Hematopoietic multipotent progenitor cell treated with erythropoietin and hydrocortisone succinate and interleukin-3 and kit ligand, for 4 days (in vitro differentiated cells): ENCODE measurements around the gene SBDS.
"Not testable (repeated sequence)": the region's sequence is repeated elsewhere in the genome, so short reads cannot be mapped to it uniquely, and the experiment has no call there.

ENCODE experiments used
- DNase-seq: peaks from one replicate; pipeline ENCODE4 v3.0.0-alpha.2; 2015

SBDS gene

GRCh38 chr7:66995050-66995776 lies at the start of gene SBDS:
SBDS (minus strand) TSS chr7:66995586; CDS start chr7:66995417, 169 bp downstream.
- DNase-seq = peak; percentile 99

DNA sequence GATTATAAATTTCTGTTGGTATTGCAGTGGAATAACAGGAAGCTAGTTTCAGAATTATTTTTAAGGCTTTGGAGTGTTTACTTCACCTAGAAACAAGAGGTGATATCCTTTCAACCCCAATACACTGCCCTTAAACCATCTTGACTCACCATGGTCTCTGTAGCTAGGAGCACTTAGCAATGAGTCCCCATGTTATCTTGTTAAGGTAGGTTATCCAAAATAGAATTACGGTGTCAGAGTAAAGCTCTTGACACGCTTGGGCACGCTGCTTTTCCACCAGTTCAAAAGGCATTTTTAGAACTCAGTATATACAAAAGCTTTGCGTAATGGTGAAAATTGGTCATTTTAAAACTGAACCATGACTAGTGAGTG lies 48.2 kb upstream of the SBDS start:
- not testable (repeated sequence) for DNase-seq

GRCh38 chr7:67042781-67043558 lies 47.6 kb upstream of the SBDS start:
- DNase-seq = peak; percentile 67

GRCh38 chr7:67040832-67041231 lies 45.4 kb upstream of the SBDS start:
- DNase-seq = not testable (repeated sequence)

DNA sequence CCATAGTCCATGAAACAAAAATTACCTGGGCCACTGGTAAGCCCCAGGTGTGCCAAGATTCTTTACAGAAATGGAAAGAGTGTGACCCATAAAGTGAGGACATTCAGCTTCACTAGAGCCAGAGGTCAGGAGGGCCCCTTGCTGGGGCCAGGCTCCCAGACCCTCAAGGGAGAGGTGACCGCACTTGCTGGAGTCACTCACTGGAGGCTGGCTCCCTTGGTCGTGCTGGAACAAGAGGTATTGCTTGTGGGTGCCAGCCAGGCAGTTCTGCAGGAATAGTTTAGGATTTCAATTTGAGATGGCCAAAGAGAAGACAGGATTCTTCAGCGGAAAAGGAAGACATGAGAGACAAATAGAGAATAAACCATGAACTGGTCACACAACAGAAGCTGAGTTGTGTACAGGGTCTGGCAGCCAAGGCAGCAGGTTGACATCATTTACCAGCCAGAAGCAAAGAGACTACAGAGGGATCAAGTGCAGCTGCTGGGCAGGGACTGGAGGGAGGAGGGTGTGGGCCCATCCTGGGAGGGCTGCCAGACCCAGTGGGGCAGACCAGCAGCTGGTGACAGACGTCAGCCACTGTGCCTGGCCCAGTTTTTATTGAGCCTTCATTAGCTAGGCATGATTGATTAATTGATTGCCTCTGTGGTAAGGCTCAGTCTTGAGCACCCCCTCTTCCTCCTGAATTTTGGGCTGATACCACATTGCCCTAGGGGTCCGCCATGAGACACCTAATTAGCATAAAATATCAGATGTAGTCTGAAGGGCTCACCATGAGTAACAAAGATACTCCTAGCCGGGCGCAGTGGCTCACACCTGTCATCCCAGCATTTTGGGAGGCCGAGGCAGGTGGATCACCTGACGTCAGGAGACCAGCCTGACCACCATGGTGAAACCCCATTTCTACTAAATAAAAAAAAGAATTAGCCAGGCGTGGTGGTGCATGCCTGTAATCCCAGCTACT lies 41.3 kb upstream of the SBDS start:
- DNase-seq = not testable (repeated sequence)

GRCh38 chr7:67033251-67033650 lies 37.9 kb upstream of the SBDS start:
- DNase-seq = no peak

- not testable (repeated sequence) for DNase-seq
Observed at GRCh38 chr7:67031685-67032084, 36.3 kb upstream of the SBDS start.

GRCh38 chr7:67025459-67025858 lies 30.1 kb upstream of the SBDS start:
- DNase-seq = not testable (repeated sequence)

GRCh38 chr7:67022511-67022910 lies 27.1 kb upstream of the SBDS start:
- peak; percentile 29 for DNase-seq

DNA sequence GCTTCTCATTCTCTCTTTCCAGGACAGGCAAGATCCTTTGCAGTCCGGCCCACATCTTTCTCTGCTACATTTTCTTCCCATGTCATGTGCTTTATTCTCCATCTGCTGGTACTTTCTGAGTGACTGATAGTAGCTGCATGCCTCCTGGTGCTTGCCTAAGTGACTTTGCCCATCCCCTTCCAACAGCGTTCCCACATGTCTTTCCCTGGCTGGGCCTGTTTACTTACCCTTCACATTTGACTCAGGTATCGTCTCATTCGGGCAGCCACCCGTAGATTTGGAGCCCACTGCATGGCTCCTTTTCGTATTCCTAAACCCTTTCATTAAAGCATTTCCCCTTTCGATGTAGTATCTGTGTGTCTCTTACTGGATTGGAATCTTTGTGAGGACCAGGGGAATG lies 25.9 kb upstream of the SBDS start:
- no peak for DNase-seq

DNA sequence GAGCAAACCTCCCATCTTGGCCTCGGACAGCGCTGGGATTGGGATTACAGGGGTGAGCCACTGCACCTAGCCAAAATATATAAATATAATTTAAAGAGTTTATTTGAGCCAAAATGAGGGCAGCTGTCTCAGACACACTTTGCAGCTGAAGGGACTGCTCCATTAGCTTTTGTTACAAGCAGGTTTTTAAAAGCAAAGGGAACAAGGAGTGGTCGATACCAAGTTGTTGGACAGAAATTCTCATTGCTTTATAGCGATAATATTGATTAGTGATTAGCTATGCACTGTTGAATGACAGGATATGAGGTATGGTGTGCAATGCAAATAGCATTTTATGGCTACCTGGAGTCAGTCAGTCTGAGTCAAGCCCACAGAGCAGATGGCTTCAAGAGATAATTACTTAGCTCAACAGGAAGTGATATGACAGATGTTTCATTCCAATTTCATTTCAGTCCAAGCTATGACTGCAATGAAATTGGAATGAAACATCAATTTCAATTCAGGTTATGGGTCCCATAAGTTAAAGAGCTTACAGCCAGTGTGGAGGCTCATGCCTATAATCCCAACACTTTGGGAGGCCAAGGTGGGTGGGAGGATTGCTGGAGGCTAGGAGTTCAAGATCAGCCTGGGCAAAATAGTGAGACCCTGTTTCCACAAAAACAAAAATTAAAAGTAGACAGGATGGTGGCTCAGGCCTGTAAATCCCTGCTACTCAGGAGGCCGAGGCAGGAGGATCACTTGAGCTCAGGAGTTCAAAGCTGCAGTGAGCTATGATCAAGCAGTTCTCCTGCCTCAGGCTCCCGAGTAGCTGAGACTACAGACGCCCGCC lies 24.4 kb upstream of the SBDS start:
- DNase-seq = peak; percentile 88

GRCh38 chr7:67018940-67019339 lies 23.6 kb upstream of the SBDS start:
- no peak for DNase-seq

DNA sequence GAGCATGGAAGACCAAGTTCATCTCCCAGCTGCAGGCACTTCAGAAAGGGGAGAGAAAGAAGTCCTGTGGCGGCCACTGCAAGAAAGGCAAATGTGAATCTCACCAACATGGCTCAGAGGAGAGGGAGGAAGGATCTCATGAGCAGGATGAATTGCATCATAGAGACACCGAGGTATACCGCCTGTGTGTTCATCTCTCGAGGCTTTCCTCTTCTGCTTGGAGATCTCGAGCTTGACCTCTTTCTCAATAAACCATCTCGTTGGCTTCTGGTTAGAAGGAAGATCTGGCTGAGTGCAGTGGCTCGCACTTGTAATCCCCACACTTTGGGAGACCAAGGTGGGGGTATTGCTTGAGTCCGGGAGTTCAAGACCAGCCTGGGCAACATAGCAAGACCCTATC lies 22.6 kb upstream of the SBDS start:
- peak; percentile 62 for DNase-seq

GRCh38 chr7:67014076-67014622 lies 18.8 kb upstream of the SBDS start:
- DNase-seq = peak; percentile 23

GRCh38 chr7:67009677-67010076 lies 14.3 kb upstream of the SBDS start:
- not testable (repeated sequence) for DNase-seq

- no peak for DNase-seq
Observed at GRCh38 chr7:67008260-67008659, 12.9 kb upstream of the SBDS start.

- peak; percentile 41 for DNase-seq
Observed at GRCh38 chr7:67006965-67007364, 11.6 kb upstream of the SBDS start.

DNA sequence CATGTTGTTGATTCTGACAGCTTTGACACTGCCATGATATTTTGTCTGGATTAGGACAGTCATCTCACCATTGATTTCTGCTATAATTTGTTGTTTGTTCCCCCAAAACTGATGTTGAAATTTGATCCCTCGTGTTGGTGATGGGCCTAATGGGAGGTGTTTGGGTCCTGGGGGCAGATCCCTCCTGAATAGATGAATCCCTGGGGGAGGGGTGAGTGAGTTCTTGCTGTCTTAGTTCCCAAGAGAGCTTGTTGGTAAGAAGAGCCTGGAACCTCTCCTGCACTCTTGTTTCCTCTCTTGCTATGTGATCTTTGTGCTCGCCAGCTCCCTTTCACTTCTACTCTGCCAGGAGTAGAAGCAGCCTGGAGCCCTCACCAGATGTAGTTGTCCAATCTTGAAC lies 8.8 kb upstream of the SBDS start:
- not testable (repeated sequence) for DNase-seq

DNA sequence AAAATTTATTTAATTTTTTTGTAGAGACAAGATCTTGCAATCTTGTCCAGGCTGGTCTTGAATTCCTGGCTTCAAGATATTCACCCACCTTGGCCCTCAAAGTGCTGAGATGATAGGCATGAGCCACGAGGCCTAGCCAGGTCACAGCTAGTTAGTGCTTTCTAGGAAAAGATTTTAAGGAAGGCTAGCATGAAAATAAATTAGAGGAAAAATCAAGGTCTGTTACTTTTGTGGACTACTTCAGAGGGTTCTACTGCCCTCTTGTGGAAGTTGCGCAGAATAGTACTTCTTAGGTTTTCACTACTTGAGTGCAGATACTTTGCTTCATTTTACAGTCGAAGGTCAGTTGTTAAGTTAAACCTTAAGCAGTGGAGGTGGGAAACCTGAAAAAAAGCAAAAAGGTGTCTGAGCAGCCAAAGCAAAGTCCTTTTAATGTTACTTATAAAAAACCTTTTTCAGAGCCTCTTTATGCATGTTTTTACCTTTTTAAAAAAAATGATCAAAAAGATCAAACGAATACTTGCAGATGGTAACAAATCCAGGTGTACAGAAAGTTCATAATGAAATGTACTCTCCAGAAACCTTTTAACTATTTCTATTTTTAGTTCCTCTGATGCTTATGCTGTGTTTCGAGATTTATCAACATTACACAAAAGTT lies 5.3 kb upstream of the SBDS start:
- peak; percentile 34 for DNase-seq

DNA sequence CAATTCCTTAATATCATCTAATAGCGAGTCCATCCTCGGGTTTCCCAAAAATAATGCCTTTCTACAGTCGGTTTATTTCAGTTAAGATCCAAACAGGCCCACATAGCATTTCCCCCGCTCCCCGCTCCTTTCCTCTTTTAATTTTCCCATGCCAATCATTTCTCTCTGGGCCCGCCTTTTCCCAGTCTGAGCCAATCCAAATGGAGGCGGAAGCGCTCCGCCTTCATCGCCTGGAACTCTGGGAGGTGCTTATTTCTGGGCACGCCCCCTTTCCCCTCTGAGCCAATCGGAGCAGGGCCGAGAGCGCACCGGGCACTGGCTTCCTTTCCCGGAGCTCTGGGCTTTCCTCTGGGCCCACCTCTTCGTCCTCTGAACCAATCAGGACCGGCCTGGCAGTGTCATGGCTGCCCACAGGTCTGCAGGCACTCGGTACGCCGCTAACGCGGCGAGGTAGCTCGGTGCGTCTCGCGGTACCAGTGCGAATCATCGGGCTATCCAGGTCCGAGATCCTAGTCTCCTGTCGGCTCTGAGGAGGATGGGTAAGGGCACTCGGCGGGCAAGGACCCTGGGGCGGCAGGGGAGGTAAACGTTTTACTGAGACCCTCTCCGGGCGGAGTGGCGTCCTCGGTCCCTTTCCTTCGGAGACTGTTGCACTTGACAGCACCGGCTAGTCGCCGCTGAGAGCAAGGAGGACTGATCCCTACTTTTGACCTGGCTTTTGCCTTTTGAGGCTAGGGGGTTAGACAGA lies 1.2 kb upstream of the SBDS start, which contains the start of gene TYW1:
Gene TYW1 (plus strand): TSS at position 390 of the 748 bp plus-strand sequence. CDS start 146 bp downstream, at position 536.
- peak; percentile 99 for DNase-seq
